Measurements from ENCODE around the gene SHISA6. TPM values are rescaled to one million over a fixed set of nuclear protein-coding genes. Genes with fewer than 3 reads are reported as not detected.

Gene SHISA6
- total RNA-seq, 8 experiments from 2014 or later: 0.14 to 23.0 (median 7.9) TPM

- in situ Hi-C loops (cut with MboI; ENCODE audit: low pct_unique_long_range_greater_than_20kb in 2 of 9, low sequenced_read_pairs in 9 of 9, unreplicated experiment in 9 of 9): no loop called here
- 0 to 100% (median 53%) methylated on average over 1 to 6 of the region's 6 CpGs; no CpG with 5 or more reads in 2 of the 10 experiments for WGBS, 10 experiments
- Histone ChIP-seq H3K27ac (no peak overlapping the region), H3K4me3 (no peak overlapping the region), H3K4me1 (replicated peaks in 1 of 2) (peaks cover 0 to under 1% of the 10 kb centered on the region in 2 donors)
- no peak for ATAC-seq (replicated peaks in 6 of 8)
Observed at GRCh38 chr17:11545002-11545401, 304.0 kb downstream of the SHISA6 start.

GRCh38 chr17:11545696-11546095 is 304.7 kb downstream of the SHISA6 start:
- Histone ChIP-seq H3K4me1 (replicated peaks in 1 of 2) (no peaks in the 10 kb centered on the region), H3K4me3 (no peak overlapping the region), H3K27ac (no peak overlapping the region)
- no peak for ATAC-seq (replicated peaks in 6 of 8)
- in situ Hi-C loops (cut with MboI; ENCODE audit: low pct_unique_long_range_greater_than_20kb in 2 of 9, low sequenced_read_pairs in 9 of 9, unreplicated experiment in 9 of 9): no loop called here
- WGBS, 10 experiments: 0 to 100% (median 59%) methylated on average over 1 to 3 of the region's 3 CpGs; no CpG with 5 or more reads in 2 of the 10 experiments

- no peak overlapping the region for H3K27ac ChIP-seq
- 58 to 100% (median 85%) methylated on average over 2 to 4 of the region's 4 CpGs; no CpG with 5 or more reads in 2 of the 10 experiments for WGBS, 10 experiments
- no peak overlapping the region for H3K4me3 ChIP-seq
- H3K4me1 ChIP-seq (replicated peaks in 1 of 2): no peaks in the 10 kb centered on the region
- no peak for ATAC-seq (replicated peaks in 6 of 8)
- in situ Hi-C loops (cut with MboI; ENCODE audit: low pct_unique_long_range_greater_than_20kb in 2 of 9, low sequenced_read_pairs in 9 of 9, unreplicated experiment in 9 of 9): no loop called here
Observed at GRCh38 chr17:11547853-11548252, 306.8 kb downstream of the SHISA6 start.

- no peak for ATAC-seq (replicated peaks in 6 of 8)
- 0 to 80% (median 51%) methylated on average over 1 to 2 of the region's 2 CpGs; no CpG with 5 or more reads in 3 of the 10 experiments for WGBS, 10 experiments
- in situ Hi-C loops (cut with MboI; ENCODE audit: low pct_unique_long_range_greater_than_20kb in 2 of 9, low sequenced_read_pairs in 9 of 9, unreplicated experiment in 9 of 9): no loop called here
- H3K27ac ChIP-seq: no peak overlapping the region
- no peak overlapping the region for H3K4me3 ChIP-seq
- no peaks in the 10 kb centered on the region for H3K4me1 ChIP-seq (replicated peaks in 1 of 2)
Observed at GRCh38 chr17:11548398-11548797, 307.4 kb downstream of the SHISA6 start.

- no peak for ATAC-seq (replicated peaks in 6 of 8)
- Histone ChIP-seq H3K4me1 (replicated peaks in 1 of 2) (no peaks in the 10 kb centered on the region), H3K27ac (no peak overlapping the region), H3K4me3 (no peak overlapping the region)
- in situ Hi-C loops (cut with MboI; ENCODE audit: low pct_unique_long_range_greater_than_20kb in 2 of 9, low sequenced_read_pairs in 9 of 9, unreplicated experiment in 9 of 9): no loop called here
- WGBS, 10 experiments: 0 to 100% (median 57%) methylated on average over 1 to 2 of the region's 2 CpGs; no CpG with 5 or more reads in 2 of the 10 experiments
Observed at GRCh38 chr17:11550431-11550830, 309.4 kb downstream of the SHISA6 start.

GRCh38 chr17:11551442-11551841 is 310.4 kb downstream of the SHISA6 start:
- WGBS, 10 experiments: 20 to 60% (median 42%) methylated on average over 1 to 4 of the region's 6 CpGs; no CpG with 5 or more reads in 5 of the 10 experiments
- ATAC-seq (replicated peaks in 6 of 8): no peak
- in situ Hi-C loops (cut with MboI; ENCODE audit: low pct_unique_long_range_greater_than_20kb in 2 of 9, low sequenced_read_pairs in 9 of 9, unreplicated experiment in 9 of 9): no loop called here
- Histone ChIP-seq H3K4me3 (no peak overlapping the region), H3K4me1 (replicated peaks in 1 of 2) (no peaks in the 10 kb centered on the region), H3K27ac (no peak overlapping the region)

GRCh38 chr17:11553135-11553534 is 312.1 kb downstream of the SHISA6 start:
- no peak overlapping the region for H3K4me3 ChIP-seq
- in situ Hi-C loops (cut with MboI; ENCODE audit: low pct_unique_long_range_greater_than_20kb in 2 of 9, low sequenced_read_pairs in 9 of 9, unreplicated experiment in 9 of 9): no loop called here
- 0 to 89% (median 72%) methylated on average over 1 of the region's 1 CpG; no CpG with 5 or more reads in 6 of the 10 experiments for WGBS, 10 experiments
- ATAC-seq (replicated peaks in 6 of 8): no peak
- H3K27ac ChIP-seq: no peak overlapping the region
- peaks cover 0 to 5% of the 10 kb centered on the region in 2 donors for H3K4me1 ChIP-seq (replicated peaks in 1 of 2)

- no CpG with 5 or more reads among the region's 1 CpG for WGBS, 10 experiments
- Histone ChIP-seq H3K4me3 (no peak overlapping the region), H3K4me1 (replicated peaks in 1 of 2) (peaks cover 0 to 5% of the 10 kb centered on the region in 2 donors), H3K27ac (no peak overlapping the region)
- in situ Hi-C loops (cut with MboI; ENCODE audit: low pct_unique_long_range_greater_than_20kb in 2 of 9, low sequenced_read_pairs in 9 of 9, unreplicated experiment in 9 of 9): no loop called here
- no peak for ATAC-seq (replicated peaks in 6 of 8)
Observed at GRCh38 chr17:11554042-11554441, 313.0 kb downstream of the SHISA6 start.

- H3K27ac ChIP-seq: no peak overlapping the region
- WGBS, 10 experiments: 27 to 84% (median 60%) methylated on average over 1 to 5 of the region's 5 CpGs; no CpG with 5 or more reads in 5 of the 10 experiments
- no peak for ATAC-seq (replicated peaks in 6 of 8)
- in situ Hi-C loops (cut with MboI; ENCODE audit: low pct_unique_long_range_greater_than_20kb in 2 of 9, low sequenced_read_pairs in 9 of 9, unreplicated experiment in 9 of 9): no loop called here
- no peak overlapping the region for H3K4me3 ChIP-seq
- H3K4me1 ChIP-seq (replicated peaks in 1 of 2): peaks cover 0 to 5% of the 10 kb centered on the region in 2 donors
Observed at GRCh38 chr17:11554542-11554941, 313.5 kb downstream of the SHISA6 start.

GRCh38 chr17:11555530-11555929 is 314.5 kb downstream of the SHISA6 start:
- H3K4me1 ChIP-seq (replicated peaks in 1 of 2): peaks cover 0 to 5% of the 10 kb centered on the region in 2 donors
- no peak overlapping the region for H3K4me3 ChIP-seq
- WGBS, 10 experiments: 0 to 100% (median 30%) methylated on average over 2 to 6 of the region's 6 CpGs; no CpG with 5 or more reads in 3 of the 10 experiments
- no peak overlapping the region for H3K27ac ChIP-seq
- in situ Hi-C loops (cut with MboI; ENCODE audit: low pct_unique_long_range_greater_than_20kb in 2 of 9, low sequenced_read_pairs in 9 of 9, unreplicated experiment in 9 of 9): no loop called here
- ATAC-seq (replicated peaks in 6 of 8): no peak

GRCh38 chr17:11557727-11558452 is 316.9 kb downstream of the SHISA6 start:
- Histone ChIP-seq H3K4me3 (no peak overlapping the region), H3K27ac (no peak overlapping the region), H3K4me1 (replicated peaks in 1 of 2) (peaks cover 0 to 5% of the 10 kb centered on the region in 2 donors)
- peak in 2 of 8 experiments; percentile 25 to 30 for ATAC-seq (replicated peaks in 6 of 8)
- in situ Hi-C loops (cut with MboI; ENCODE audit: low pct_unique_long_range_greater_than_20kb in 2 of 9, low sequenced_read_pairs in 9 of 9, unreplicated experiment in 9 of 9): no loop called here
- WGBS, 10 experiments: 40 to 95% (median 87%) methylated on average over 2 to 7 of the region's 46 CpGs; no CpG with 5 or more reads in 3 of the 10 experiments

GRCh38 chr17:11558681-11559234 is 317.7 kb downstream of the SHISA6 start:
- H3K4me1 ChIP-seq (replicated peaks in 1 of 2): peaks cover 0 to 5% of the 10 kb centered on the region in 2 donors
- WGBS, 10 experiments: 46 to 100% (median 94%) methylated on average over 2 to 6 of the region's 10 CpGs; no CpG with 5 or more reads in 5 of the 10 experiments
- no peak for ATAC-seq (replicated peaks in 6 of 8)
- in situ Hi-C loops (cut with MboI; ENCODE audit: low pct_unique_long_range_greater_than_20kb in 2 of 9, low sequenced_read_pairs in 9 of 9, unreplicated experiment in 9 of 9): no loop called here
- no peak overlapping the region for H3K27ac ChIP-seq
- H3K4me3 ChIP-seq: no peak overlapping the region

GRCh38 chr17:11559601-11560000 is 318.6 kb downstream of the SHISA6 start:
- WGBS, 10 experiments: 0% methylated on average over 1 of the region's 7 CpGs; no CpG with 5 or more reads in 9 of the 10 experiments
- in situ Hi-C loops (cut with MboI; ENCODE audit: low pct_unique_long_range_greater_than_20kb in 2 of 9, low sequenced_read_pairs in 9 of 9, unreplicated experiment in 9 of 9): no loop called here
- Histone ChIP-seq H3K4me3 (no peak overlapping the region), H3K27ac (no peak overlapping the region), H3K4me1 (replicated peaks in 1 of 2) (peaks cover 0 to 5% of the 10 kb centered on the region in 2 donors)
- no peak for ATAC-seq (replicated peaks in 6 of 8)
